ENCODE measurements around the gene KRT2.

GRCh38 chr12:52637299-52637698 is 14.7 kb downstream of the KRT2 start:
- TF ChIP-seq, protein P1, sequence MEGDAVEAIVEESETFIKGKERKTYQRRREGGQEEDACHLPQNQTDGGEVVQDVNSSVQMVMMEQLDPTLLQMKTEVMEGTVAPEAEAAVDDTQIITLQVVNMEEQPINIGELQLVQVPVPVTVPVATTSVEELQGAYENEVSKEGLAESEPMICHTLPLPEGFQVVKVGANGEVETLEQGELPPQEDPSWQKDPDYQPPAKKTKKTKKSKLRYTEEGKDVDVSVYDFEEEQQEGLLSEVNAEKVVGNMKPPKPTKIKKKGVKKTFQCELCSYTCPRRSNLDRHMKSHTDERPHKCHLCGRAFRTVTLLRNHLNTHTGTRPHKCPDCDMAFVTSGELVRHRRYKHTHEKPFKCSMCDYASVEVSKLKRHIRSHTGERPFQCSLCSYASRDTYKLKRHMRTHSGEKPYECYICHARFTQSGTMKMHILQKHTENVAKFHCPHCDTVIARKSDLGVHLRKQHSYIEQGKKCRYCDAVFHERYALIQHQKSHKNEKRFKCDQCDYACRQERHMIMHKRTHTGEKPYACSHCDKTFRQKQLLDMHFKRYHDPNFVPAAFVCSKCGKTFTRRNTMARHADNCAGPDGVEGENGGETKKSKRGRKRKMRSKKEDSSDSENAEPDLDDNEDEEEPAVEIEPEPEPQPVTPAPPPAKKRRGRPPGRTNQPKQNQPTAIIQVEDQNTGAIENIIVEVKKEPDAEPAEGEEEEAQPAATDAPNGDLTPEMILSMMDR (IDR thresholded peaks at IDR 0.05), result no peak
- no peak for TF ChIP-seq POLR2A (IDR thresholded peaks at IDR 0.05; ENCODE audit: low read depth)
- no peak for TF ChIP-seq POLR2AphosphoS5 (IDR thresholded peaks at IDR 0.05)
- TF ChIP-seq EP300 (IDR thresholded peaks at IDR 0.05), result no peak

All from esophagus muscularis mucosa (tissue), 4 donors.